ENCODE measurements around the gene FAM222A.

DNA sequence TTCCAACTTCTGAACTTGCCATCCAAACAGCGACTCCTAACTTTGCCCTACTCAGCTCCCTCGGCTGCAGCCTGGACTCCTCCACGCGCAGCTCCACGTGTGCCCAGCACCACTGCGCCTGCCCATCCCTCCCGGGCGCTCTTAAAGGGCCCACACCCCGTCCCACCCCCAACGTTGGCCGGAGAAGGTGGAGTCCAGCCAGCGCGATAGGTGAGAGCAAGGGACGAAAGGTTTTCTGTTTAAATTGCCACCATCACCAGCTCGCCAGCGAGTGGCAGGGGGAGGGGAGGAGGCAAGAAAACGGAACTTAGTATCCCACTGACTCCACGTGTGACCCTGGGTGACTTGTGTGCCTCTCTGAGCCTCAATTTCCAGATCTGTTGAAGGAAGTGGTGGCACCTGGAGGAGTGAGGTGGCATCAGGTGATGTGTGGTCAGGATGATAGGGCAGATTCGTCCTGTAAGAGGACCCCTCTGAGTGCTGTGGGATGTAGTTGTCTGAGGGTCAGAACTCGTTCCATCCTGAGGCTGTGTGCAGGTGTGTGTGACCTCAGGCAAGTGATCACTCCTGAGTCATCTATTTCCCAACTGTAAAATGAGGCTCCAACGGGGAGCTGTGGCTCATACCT is 59.9 kb downstream of the FAM222A start:
- TF ChIP-seq, protein P1, sequence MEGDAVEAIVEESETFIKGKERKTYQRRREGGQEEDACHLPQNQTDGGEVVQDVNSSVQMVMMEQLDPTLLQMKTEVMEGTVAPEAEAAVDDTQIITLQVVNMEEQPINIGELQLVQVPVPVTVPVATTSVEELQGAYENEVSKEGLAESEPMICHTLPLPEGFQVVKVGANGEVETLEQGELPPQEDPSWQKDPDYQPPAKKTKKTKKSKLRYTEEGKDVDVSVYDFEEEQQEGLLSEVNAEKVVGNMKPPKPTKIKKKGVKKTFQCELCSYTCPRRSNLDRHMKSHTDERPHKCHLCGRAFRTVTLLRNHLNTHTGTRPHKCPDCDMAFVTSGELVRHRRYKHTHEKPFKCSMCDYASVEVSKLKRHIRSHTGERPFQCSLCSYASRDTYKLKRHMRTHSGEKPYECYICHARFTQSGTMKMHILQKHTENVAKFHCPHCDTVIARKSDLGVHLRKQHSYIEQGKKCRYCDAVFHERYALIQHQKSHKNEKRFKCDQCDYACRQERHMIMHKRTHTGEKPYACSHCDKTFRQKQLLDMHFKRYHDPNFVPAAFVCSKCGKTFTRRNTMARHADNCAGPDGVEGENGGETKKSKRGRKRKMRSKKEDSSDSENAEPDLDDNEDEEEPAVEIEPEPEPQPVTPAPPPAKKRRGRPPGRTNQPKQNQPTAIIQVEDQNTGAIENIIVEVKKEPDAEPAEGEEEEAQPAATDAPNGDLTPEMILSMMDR (IDR thresholded peaks at IDR 0.05; ENCODE audit: insufficient read depth, low read length, poor library complexity, severe bottlenecking) = no peak
- no peak for TF ChIP-seq EZH2phosphoT487 (conservative IDR thresholded peaks at IDR 0.05; ENCODE audit: low read length)

Data from SU-DHL-6 (cell line).